HG02840 (cell line): Measurements from ENCODE around the gene LEUTX.
A peak's percentile ranks its signal among the peaks of the same experiment; 100 is the strongest.
"Not testable (repeated sequence)": the region's sequence is repeated elsewhere in the genome, so short reads cannot be mapped to it uniquely, and the experiment has no call there.

Source experiments
- ATAC-seq: cut with Tn5 transposase; IDR thresholded peaks from one replicate; pipeline ENCODE4 v1.9.1; 2021; ENCODE audit warnings: mild to moderate bottlenecking, moderate library complexity, moderate number of reproducible peaks; ENCODE audit not compliant: unreplicated experiment, low FRiP score

Gene LEUTX

DNA sequence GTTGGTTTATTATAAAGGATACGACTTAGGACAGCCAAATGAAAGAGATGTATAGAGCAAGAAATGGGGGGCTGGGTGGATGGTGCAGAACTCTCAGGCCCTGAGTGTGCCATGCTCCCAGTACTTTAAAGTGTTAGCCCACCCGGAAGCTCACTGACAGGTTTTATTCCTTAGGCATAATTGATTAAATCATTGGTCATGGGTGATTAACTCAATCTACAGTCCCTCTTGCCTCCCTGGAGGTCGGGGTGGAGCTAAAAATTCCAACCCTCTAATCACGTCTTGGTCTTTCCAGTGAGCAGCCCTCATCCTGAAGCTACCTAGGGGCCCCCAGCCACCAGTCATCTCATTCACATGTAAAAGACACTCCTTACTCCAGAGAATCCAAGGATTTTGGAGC lies 9.9 kb upstream of the LEUTX start:
- no peak for ATAC-seq

DNA sequence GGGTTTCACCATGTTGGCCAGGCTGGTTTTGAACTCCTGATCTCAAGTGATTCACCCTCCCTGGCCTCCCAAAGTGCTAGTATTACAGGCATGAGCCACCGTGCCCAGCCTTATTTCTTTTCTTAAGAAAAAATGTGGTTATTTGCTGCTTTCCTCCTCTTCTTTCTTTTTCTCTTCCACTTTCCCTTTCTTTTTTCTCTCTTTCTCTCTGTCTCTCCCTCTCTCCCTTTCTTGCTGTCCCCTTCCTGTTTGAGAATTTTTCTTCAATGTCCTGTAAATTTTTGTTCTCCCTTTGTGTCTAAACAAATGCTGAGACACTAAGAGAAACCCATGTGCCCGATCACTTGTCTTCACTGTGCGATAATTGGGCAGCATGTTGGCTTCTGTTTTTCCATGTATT lies 2.2 kb downstream of the LEUTX start:
- ATAC-seq = no peak

DNA sequence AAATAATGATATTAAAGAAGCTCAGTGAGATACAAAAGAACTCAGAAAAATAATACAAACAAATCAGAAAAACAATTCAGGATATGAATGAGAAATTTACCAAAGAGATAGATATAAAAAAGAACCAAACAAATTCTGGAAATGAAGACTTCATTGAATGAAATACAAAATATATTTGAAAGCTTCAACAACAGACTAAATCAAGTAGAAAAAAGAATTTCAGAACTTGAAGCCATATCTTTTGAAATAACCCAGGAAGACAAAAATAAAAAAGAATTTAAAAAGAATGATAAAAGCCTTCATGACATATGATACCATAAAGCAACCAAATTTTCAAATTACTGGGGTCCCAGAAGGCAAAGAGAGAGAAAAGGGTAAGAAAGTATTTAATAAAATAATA lies 9.6 kb downstream of the LEUTX start:
- no peak for ATAC-seq

DNA sequence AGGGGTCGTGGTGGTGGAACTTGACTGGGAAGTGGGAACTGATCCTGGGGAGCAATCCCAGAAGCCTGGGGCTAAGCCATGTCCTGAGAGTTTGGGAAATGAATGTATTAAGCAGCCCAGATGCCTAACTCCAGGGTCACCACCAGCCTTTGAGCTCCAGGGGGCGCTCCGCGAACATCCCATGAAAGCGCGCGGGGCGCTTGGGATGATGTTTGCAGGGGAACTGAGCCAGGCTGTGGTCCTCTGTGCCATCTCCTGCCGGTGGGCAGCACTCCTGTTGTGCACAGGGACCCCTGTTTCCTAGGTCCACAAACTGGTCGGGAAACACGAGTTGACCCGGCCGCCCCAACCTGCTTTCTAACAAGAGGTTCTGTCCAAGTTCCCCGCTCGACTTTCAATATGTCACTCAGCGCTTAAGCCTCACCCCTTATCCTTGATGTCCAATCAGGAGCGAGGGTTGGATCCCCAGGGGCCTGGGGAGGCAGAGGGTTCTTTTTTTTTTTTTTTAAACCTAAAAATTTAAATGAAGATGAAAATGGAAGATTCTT lies 14.4 kb downstream of the LEUTX start:
- peak; percentile 71 for ATAC-seq

DNA sequence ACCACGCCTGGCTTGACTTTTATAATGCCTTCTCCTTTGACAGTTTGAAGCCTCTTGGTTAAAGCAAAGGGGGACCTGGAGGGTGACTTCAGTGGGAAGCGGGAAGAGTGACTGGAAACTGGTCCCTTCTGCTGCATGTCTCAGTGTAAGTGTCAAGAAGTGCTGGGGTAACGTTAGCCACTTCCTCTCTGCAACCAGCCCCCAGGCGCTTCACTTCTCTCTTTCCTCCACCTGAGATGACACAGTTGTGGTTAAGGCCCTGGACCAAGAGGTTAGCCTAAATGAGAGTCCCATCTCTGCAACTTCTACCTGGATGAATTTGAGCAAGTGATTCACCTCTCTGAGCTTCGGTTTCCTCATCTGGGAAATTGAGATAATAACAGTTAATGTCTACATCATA lies 16.3 kb downstream of the LEUTX start:
- no peak for ATAC-seq

DNA sequence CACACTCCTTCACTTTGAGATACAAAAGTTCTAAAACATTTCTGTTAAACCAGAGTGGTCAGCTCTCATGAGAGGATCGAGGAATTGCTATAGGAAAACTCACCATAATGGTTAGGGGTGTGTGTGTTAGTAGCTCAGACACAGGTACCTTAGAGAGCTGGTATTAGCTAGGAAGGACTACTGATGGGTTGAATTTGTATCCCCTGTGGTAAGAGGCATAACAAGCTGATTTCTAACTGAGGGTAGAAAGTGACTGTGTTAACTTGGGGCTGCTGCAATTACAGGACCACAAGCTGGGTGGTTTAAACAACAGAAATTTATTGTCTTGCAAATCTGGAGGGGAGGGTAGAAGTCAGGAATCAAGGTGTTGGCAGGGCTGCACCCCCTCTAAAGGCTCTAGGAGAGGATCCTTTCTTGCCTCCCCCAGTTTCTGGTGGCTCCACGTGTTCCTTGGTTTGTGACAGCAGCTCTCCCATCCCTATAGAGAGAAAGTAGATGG lies 17.4 kb downstream of the LEUTX start:
- ATAC-seq = no peak

DNA sequence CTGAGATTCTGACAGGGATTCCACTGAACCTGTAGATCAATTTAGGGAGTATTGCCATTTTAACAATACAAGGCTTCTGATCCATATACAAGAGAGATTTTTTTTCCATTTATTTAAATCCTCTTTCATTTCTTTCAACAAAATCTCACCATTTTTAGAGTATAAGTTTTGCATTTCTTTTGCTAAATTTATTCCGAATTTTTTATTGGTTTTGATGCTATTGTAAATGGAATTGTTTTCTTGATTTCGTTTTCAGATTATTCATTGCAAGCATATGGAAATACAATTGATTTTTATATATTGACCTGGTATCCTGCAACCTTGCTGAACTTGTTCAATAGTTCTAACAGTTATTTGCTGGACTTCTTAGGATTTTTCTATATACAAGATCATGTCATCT lies 18.4 kb downstream of the LEUTX start:
- ATAC-seq = no peak

DNA sequence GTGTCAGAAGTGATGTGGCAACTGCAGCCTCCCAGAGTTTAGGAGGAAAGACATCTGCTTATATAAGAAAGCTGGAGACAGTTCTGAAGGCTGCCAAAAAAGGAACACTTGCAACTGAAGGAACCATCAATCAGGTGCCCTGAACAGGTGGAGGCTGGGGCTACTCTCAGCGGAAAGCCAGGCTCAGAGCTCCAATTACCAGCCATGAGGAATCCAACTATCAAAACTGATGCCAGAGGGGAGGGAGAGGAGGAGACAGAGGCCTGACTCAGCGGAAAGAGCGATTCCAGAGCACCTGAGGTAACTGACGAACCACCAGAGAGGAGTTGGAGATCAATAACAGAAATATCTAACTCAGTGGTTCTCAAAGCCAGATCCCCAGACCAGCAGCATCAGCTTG lies 24.3 kb downstream of the LEUTX start:
- ATAC-seq = no peak

DNA sequence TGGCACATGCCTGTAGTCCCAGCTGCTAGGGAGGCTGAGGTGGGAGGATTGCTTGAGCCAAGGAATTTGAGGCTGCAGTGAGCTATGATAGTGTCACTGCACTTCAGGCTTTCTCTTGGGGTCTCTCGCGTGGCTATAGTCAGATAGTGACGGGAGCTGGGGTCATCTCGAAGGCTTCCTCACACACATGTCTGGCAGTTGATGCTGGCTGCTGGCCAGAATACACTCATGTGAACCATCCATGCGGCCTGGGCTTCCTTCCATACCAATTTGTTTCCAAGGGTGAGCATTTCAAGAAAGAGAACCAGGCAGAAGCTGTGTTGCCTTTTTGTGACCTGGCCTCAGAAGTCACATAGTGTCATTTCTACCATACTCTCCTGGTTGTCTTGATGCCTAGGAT lies 26.4 kb downstream of the LEUTX start:
- no peak for ATAC-seq

DNA sequence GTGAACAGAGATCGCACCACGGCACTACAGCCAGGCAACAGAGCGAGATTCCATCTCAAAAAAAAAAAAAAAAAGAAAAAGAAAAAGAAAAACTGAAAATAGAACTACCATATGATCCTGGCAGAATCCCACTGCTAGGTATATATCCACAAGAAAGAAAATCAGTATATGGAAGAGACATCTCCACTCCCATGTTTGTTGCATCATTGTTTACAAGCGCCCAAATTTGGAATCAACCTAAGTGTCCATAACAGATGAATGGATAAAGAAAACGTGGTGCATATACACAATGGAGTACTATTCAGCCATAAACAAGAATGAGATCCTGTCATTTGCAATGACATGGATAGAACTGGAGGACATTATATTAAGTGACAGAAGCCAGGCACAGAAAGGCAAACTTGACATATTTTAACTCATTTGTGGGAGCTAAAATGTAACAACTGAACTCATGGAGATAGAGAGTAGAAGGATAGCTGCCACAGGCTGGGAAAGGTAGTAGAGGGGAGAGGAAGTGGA lies 29.3 kb downstream of the LEUTX start:
- ATAC-seq = no peak

DNA sequence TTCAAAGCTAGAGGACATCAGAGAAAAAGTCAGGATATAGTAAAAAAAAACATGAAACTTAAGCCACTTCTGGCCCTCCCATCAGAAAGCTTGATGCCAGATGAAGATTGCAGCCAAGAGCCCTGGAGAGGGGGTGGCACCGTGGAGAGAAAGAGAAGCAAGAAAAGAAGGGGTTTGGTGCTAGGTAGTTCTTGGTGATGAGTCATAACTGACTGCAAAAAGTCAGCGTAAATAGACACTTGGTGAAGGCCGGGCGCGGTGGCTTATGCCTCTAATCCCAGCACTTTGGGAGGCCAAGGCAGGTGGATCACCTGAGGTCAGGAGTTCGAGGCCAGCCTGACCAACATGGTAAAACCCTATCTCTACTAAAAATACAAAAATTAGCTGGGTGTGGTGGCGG lies 30.0 kb downstream of the LEUTX start:
- ATAC-seq = not testable (repeated sequence)

DNA sequence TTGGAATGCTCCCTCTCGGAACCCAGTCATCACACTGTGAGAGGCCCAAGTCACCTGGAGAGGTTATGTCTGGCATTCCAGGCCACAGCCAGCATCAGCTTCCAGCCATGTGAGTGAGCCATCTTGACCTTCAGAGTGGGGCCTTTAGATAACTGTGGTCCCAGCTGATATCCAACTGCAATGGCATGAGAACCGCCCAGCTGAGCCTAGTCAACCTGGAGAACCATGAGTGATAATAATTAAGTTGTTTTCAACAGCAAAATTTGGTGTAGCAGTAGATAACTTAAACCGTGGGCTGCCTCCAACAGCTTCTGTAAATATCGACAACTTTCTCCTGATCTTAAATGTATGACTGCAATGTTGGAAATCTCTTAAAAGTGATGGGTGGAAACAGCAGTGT lies 30.7 kb downstream of the LEUTX start:
- no peak for ATAC-seq

DNA sequence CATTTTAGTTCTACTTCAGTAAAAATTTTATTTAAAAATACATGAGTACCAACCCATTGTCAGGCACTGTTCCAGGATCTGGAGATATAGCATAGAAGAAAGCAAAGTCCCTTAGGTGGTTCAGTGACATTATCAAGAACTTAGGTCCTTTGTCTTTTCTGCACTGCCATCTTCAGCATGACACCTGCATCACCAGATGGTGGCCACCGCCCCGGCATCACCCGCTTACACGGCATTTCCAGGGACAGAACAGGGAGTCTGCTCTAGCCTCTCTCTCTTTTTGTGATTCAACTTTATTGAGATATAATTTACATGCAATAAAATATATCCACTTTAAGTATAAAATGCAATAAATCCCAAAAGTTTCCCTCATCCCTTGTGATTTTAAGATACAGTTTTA lies 31.8 kb downstream of the LEUTX start:
- ATAC-seq = no peak

DNA sequence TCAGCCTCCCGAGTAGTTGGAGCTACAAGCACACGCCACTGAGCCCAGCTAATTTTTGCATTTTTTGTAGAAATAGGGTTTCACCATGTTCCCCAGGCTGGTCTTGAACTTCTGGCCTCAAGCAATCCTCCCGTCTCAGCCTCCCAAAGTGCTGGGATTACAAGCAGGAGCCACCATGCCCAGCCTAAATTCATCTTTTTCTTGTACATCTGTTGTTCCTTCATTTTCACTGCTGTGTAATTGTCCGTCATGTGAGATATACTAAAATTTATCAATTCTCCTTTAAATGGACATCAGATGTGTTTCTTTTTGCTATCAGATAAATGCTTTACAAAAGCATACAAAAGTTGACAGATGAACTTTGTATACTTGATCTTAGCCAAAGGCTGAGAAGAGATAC lies 32.4 kb downstream of the LEUTX start:
- no peak for ATAC-seq

DNA sequence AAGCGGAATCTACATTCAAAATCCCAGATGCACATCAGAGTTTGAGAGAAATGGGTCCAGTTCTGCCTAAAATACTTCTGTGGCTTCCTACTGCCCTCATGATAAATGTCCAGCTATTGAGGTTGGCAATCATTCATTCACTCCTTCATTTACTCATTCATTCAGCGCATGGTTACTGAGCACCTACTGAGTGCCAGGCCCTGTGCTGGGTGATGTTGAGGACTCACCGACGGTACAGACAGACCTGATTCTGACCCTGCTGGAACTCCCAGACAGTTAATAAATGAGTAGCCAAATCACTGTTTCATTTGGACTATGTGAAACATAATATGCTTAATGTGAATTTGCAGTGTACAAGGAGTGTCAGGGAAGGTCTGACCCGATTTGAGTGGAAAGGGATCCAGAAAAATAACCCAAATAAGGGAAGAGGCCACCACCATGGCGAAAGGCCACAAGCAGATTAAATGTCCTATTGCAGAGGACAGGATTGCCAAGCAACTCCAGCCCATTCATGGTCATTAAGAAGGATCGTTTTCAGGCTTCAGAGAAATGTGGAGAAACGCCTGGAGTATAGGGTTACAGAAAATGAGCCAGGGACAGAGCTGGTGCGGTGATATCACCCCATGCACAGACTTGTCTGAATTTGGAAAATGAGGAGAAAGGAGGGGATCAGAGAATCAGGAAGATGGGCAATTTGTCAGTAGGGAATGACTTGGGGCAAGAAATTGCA lies 34.8 kb downstream of the LEUTX start:
- ATAC-seq = no peak

DNA sequence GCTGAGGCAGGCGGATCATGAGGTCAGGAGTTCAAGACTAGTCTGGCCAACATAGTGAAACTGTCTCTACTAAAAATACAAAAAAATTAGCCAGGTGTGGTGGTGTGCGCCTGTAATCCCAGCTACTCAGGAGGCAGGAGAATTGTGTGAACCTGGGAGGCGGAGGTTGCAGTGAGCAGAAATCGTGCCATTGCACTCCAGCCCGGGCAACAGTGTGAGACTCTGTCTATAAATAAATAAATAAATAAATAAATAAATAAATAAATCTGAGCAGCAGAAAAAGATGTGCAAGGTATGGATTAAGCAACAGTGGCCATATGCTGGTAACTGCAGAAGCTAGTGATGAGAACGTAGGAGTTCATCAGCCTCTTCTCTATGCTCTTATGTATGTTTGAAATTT lies 35.5 kb downstream of the LEUTX start:
- ATAC-seq = not testable (repeated sequence)

DNA sequence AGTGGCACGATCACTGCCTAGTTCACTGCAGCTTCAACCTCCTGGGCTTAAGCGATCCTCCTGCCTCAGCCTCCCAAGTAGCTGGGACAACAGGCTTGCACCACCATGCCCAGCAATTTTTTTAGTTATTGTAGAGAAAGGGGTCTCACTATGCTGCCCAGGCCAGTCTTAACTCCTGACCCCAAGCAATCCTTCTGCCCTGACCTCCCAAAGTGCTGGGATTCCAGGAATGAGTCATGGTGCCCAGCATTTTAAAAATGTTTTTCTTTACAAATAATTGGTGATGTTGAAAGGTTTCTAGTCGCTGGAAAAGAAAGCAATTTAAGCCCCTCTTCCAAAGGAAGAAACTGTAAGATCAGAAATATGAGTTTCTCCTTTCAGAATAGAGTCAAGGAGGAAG lies 35.9 kb downstream of the LEUTX start:
- ATAC-seq = no peak

DNA sequence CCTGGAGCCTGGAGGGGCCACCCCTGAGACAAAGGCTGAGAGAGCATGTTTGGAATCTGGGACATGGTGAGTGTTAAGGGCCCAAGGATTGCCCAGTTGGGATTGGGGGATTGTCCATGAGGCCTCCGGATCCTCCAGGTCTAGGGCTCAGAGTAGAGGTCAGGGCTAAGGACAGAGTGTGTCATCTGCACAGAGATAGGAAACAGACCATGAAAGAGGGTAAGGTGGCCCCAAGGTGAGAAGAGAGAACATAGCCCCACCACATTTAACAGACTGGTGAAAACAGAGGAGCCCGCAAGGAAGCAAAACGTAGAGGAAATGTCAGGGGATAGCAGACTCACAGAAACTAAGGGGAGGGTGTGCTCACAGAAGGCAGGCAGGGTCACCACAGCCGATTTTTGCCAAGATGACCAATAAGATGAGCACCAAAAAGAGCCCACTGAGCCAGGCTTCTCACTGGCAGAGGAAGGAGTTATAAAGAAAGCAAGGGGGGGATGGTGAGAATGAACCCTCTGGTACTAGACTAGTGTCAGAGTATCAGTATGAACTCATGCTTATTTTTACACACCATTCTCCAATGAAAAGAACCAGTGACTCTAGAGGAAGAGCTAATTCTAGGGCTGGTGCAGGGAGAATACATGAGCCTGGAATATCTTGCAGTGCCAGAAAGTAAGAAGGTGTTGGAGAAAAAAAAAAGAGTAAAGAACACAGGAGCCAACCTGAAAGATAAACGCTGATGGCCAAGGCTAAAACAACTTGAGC lies 37.8 kb downstream of the LEUTX start:
- no peak for ATAC-seq

DNA sequence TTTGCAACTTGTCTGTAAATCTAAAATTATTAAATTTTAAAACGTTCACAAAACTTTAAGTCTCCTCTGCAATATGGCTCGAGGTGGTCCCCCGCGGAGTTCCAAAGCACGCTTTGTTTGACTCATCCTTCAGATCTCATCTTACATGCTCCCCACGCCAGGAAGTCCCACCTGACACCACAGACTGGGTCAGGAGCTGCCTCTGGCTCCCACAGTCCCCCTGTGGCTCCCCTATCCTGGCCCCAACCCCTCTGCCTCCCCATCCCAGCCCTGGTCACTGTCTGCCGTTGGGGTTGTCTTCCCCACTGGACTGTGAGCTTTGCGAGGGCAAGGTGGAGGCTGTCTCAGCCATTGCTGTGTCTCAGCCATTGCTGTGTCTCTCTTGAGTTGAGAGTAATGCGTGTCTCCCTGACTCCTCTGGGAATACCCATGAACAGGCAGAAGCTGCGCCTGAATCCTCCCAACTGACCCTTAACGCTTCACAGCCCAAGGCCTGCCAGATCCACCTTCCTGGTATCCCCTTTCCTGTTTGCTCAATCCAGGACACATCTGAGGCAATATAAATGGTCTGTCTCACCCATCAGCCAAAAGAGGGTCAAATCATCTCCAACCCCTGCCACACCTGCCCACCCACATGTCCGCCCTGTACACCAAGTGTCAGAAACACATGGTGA lies 39.4 kb downstream of the LEUTX start:
- ATAC-seq = no peak

DNA sequence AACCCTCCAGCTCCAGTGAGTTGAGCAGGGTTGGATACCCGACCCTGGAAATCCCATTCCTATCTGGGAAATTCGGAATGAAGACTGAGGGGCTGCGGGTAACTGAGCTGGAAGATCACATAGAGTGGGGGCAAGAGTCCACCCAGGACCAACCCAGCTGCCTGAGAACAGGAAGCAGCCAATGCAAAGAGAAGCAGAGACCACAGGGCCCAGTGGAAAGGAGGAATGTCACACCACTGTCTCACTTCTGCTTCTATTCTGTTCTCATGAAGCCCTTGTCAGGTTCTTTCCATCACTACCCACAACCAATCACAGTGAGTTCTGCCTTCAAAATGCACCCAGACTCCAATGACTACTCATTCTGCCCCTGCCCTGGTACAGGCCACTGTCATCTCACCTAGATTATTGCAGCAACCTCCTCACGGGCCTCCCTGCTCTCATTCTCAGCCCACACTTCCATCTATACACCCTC lies 40.0 kb downstream of the LEUTX start:
- ATAC-seq = no peak

DNA sequence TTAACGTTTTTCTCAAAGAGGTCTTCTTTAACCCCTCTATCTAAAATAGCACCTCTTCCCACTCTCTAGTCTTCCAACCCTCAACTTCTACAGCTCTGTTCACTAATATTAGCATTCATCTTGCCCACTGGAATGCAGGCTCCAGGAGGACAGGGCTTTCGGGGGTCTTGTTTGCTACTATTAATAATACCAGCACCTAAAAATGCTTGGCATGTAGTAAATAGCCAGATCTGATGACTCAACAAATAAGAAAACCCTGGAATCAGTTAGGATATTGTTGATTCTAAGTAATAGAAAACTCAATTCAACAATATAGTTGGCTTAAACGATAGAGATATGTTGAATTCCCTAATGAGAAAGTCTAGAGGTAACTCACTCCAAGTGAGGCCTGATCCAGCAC lies 41.1 kb downstream of the LEUTX start:
- ATAC-seq = no peak
